Peyer's patch (tissue), 4 donors: ENCODE results near the gene SPTA1.

ENCODE experiments used
- CTCF ChIP-seq, 6 experiments: fragments of 450-650 bp in 4 of 6; fragments of 200-600 bp in 2 of 6; sonication (generic) in 1 of 6; IDR thresholded peaks; one replicate each; pipeline ENCODE4 v1.5.1; 2017 to 2019; ENCODE audit warnings: antibody characterized with exemption in 6 of 6, mild to moderate bottlenecking in 3 of 6, moderate library complexity in 1 of 6
- POLR2A ChIP-seq, 2 donors: fragments of 450-650 bp; IDR thresholded peaks; one replicate each; pipeline ENCODE4 v1.5.1; 2017; ENCODE audit warnings: antibody characterized with exemption in 2 of 2, mild to moderate bottlenecking in 2 of 2, moderate library complexity in 2 of 2

- no peak for TF ChIP-seq CTCF (IDR thresholded peaks at IDR 0.05)
- TF ChIP-seq POLR2A (IDR thresholded peaks at IDR 0.05), result no peak
Measured at GRCh38 chr1:158735848-158736247, 49.3 kb upstream of the SPTA1 start.
